CD4-positive, alpha-beta memory T cell (primary cell): Measurements from ENCODE around the gene TMEM254. TPM values are rescaled to one million over a fixed set of nuclear protein-coding genes. Genes with fewer than 3 reads are reported as not detected.
"Not testable (repeated sequence)": the region's sequence is repeated elsewhere in the genome, so short reads cannot be mapped to it uniquely, and the experiment has no call there.

Experiments used
- CTCF ChIA-PET: fragments of 350-600 bp; sonication (Branson Sonifier 250); formaldehyde crosslinking; loops from one replicate; lab custom pipeline; 2021; ENCODE audit warnings: inconsistent platforms; ENCODE audit not compliant: partially characterized antibody; lab: Charles Lee
- POLR2A ChIA-PET: fragments of 350-600 bp; sonication (Branson Sonifier 250); formaldehyde crosslinking; loops from one replicate; lab custom pipeline; 2021; ENCODE audit not compliant: partially characterized antibody; lab: Charles Lee
- DNase-seq, 5 donors: peaks; one replicate each; pipeline versions ENCODE4 v3.0.0 to v3.0.0-alpha.2; 2020 to 2022; ENCODE audit warnings: mixed read lengths in 1 of 5
- H3K27ac ChIP-seq: one replicate; pipeline ENCODE4 v1.7.0; 2013; ENCODE audit warnings: low read depth, low read length
- H3K27me3 ChIP-seq: 2 replicates; pipeline ENCODE4 v1.7.0; 2013; ENCODE audit warnings: mild to moderate bottlenecking, low read length, moderate library complexity; ENCODE audit not compliant: insufficient read depth
- H3K36me3 ChIP-seq: 2 replicates; pipeline ENCODE4 v1.7.0; 2013; ENCODE audit warnings: mild to moderate bottlenecking, low read length, moderate library complexity; ENCODE audit not compliant: insufficient read depth
- H3K4me1 ChIP-seq: 2 replicates; pipeline ENCODE4 v1.7.0; 2013; ENCODE audit warnings: mild to moderate bottlenecking, low read length, moderate library complexity; ENCODE audit not compliant: insufficient read depth
- H3K4me3 ChIP-seq, 2 donors: one replicate each; pipeline ENCODE4 v1.7.0; 2013; ENCODE audit warnings: low read length in 2 of 2, mild to moderate bottlenecking in 1 of 2
- H3K9me3 ChIP-seq, 2 donors: one replicate each; pipeline ENCODE4 v1.7.0; 2013; ENCODE audit warnings: low read length in 2 of 2, control low read depth in 1 of 2; ENCODE audit not compliant: control insufficient read depth in 1 of 2
- H3K27ac Mint-ChIP-seq, 7 donors: one replicate each; pipeline ENCODE4 v1.8.0; 2020 to 2021; ENCODE audit warnings: mixed read lengths in 7 of 7, mild to moderate bottlenecking in 6 of 7, inconsistent platforms in 3 of 7, moderate library complexity in 3 of 7
- H3K27me3 Mint-ChIP-seq, 2 donors: one replicate each; pipeline ENCODE4 v1.8.0; 2020 to 2021; ENCODE audit warnings: mixed read lengths in 2 of 2
- H3K36me3 Mint-ChIP-seq, 2 donors: one replicate each; pipeline ENCODE4 v1.8.0; 2020 to 2021; ENCODE audit warnings: mixed read lengths in 2 of 2, inconsistent platforms in 1 of 2, mild to moderate bottlenecking in 1 of 2
- H3K4me1 Mint-ChIP-seq, 4 donors: one replicate each; pipeline ENCODE4 v1.8.0; 2020 to 2021; ENCODE audit warnings: mixed read lengths in 4 of 4, mild to moderate bottlenecking in 1 of 4
- H3K4me3 Mint-ChIP-seq, 8 donors: one replicate each; pipeline ENCODE4 v1.8.0; 2020 to 2021; ENCODE audit warnings: mixed read lengths in 8 of 8, mild to moderate bottlenecking in 7 of 8, moderate library complexity in 6 of 8, inconsistent platforms in 3 of 8
- H3K9me3 Mint-ChIP-seq, 8 donors: one replicate each; pipeline ENCODE4 v1.8.0; 2020 to 2021; ENCODE audit warnings: mixed read lengths in 8 of 8, mild to moderate bottlenecking in 5 of 8, inconsistent platforms in 3 of 8, moderate library complexity in 1 of 8
- intact Hi-C: fragments of 100-400 bp; cut with micrococcal nuclease; formaldehyde crosslinking; loops from one replicate; pipeline ENCODE4 v1.15.1; 2023
- polyA plus RNA-seq, 2 donors: library from polyadenylated mRNA; unstranded; fragments of 300-500 nt; fragmentation: Illumina TruSeq; gene quantifications; one replicate each; pipeline ENCODE4 v1.2.3, GENCODE V29; 2021
- total RNA-seq, 2 experiments: library from RNA; stranded (reverse); gene quantifications; one replicate each; pipeline ENCODE4 v1.2.3, GENCODE V29; 2021

TMEM254 gene
- total and polyA plus RNA-seq, 4 experiments from 2014 or later: 14.2 to 49.4 (median 26.1) TPM

GRCh38 chr10:80132299-80133139 lies 54.1 kb downstream of the TMEM254 start, which contains the start of gene PLAC9:
Gene PLAC9 (plus strand): TSS chr10:80132730. CDS start chr10:80132763, 33 bp downstream.
- Mint-ChIP-seq H3K27me3 (peaks cover 24 to 28% of the 10 kb centered on the region in 2 donors), H3K27ac (peak within 1 kb of the TSS in 1 of 7 donors; percentile 38), H3K4me3 (peak within 1 kb of the TSS in 3 of 8 donors; percentile 13 to 41 (median 39)), H3K9me3 (no peaks in the 10 kb centered on the region), H3K36me3 (no peaks in the 10 kb centered on the region), H3K4me1 (peaks cover 0 to 3% (median 0%) of the 10 kb centered on the region in 4 donors)
- Histone ChIP-seq H3K36me3 (no peaks in the 10 kb centered on the region), H3K4me3 (no peak within 1 kb of the TSS), H3K4me1 (no peaks in the 10 kb centered on the region), H3K27ac (no peak within 1 kb of the TSS), H3K9me3 (no peaks in the 10 kb centered on the region), H3K27me3 (peaks cover 6% of the 10 kb centered on the region)
- ChIA-PET POLR2A (interaction anchor here (1.2 kb wide), 1 partner anchor 12 kb away, joined by 3 read pairs; no protein-coding TSS in a partner anchor), CTCF (interaction anchor here (1.5 kb wide), 1 partner anchor 90 kb away, joined by 4 read pairs; no protein-coding TSS in a partner anchor)
- DNase-seq: no peak
- intact Hi-C loops: no loop called here

- Mint-ChIP-seq H3K36me3 (no peaks in the 10 kb centered on the region), H3K27ac (peak overlapping the region in 1 of 7 donors; percentile 38), H3K9me3 (no peaks in the 10 kb centered on the region), H3K4me1 (peaks cover 0 to 3% (median 0%) of the 10 kb centered on the region in 4 donors), H3K4me3 (no peak overlapping the region), H3K27me3 (peaks cover 28 to 31% of the 10 kb centered on the region in 2 donors)
- ChIA-PET POLR2A (no interaction called here), CTCF (interaction anchor here (1.0 to 1.5 kb wide), 2 partner anchors 9 to 89 kb away, joined by 3 to 4 read pairs; no protein-coding TSS in a partner anchor)
- Histone ChIP-seq H3K27ac (no peak overlapping the region), H3K36me3 (no peaks in the 10 kb centered on the region), H3K4me1 (no peaks in the 10 kb centered on the region), H3K27me3 (peaks cover 6% of the 10 kb centered on the region), H3K4me3 (no peak overlapping the region), H3K9me3 (no peaks in the 10 kb centered on the region)
- intact Hi-C loops: no loop called here
- DNase-seq: no peak
These were observed 54.7 kb downstream of the TMEM254 start for GRCh38 chr10:80133206-80133605.

DNA sequence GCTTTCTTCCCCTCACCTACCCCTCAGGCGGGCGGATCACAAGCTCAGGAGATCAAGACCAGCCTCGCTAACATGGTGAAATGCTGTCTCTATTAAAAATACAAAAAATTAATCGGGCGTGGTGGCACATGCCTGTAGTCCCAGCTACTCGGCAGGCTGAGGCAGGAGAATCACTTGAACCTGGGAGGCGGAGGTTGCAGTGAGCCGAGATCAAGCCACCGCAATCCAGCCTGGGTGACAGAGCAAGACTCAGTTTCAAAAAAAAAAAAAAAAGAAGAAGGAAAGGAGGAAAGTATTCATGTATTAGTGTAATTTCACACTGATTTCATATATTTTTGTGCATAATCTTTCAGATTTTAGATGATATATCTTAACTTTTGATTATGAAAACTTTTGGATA lies 55.2 kb downstream of the TMEM254 start:
- H3K4me3 ChIP-seq, H3K4me1 ChIP-seq, H3K27ac ChIP-seq, DNase-seq, H3K9me3 ChIP-seq, H3K4me1 Mint-ChIP-seq, POLR2A ChIA-PET, H3K36me3 Mint-ChIP-seq, H3K9me3 Mint-ChIP-seq, H3K27me3 ChIP-seq, H3K27ac Mint-ChIP-seq, H3K4me3 Mint-ChIP-seq, intact Hi-C loops, H3K36me3 ChIP-seq: not testable (repeated sequence)
- CTCF ChIA-PET: interaction anchor here (1.0 to 1.5 kb wide), 2 partner anchors 9 to 89 kb away, joined by 3 to 4 read pairs; no protein-coding TSS in a partner anchor
- peaks cover 29 to 34% of the 10 kb centered on the region in 2 donors for H3K27me3 Mint-ChIP-seq

GRCh38 chr10:80136134-80136571 lies 57.7 kb downstream of the TMEM254 start:
- Mint-ChIP-seq H3K9me3 (peaks cover 0 to 4% (median 0%) of the 10 kb centered on the region in 8 donors), H3K4me1 (peaks cover 0 to 3% (median 0%) of the 10 kb centered on the region in 4 donors), H3K27ac (no peak overlapping the region), H3K4me3 (no peak overlapping the region), H3K36me3 (no peaks in the 10 kb centered on the region), H3K27me3 (peaks cover 32 to 38% of the 10 kb centered on the region in 2 donors)
- Histone ChIP-seq H3K27me3 (peaks cover 6% of the 10 kb centered on the region), H3K36me3 (no peaks in the 10 kb centered on the region), H3K27ac (no peak overlapping the region), H3K9me3 (no peaks in the 10 kb centered on the region), H3K4me1 (no peaks in the 10 kb centered on the region), H3K4me3 (no peak overlapping the region)
- DNase-seq: no peak
- ChIA-PET POLR2A (no interaction called here), CTCF (no interaction called here)
- intact Hi-C loops: no loop called here

GRCh38 chr10:80137031-80137862 lies 58.8 kb downstream of the TMEM254 start:
- Mint-ChIP-seq H3K36me3 (no peaks in the 10 kb centered on the region), H3K4me3 (no peak overlapping the region), H3K27ac (no peak overlapping the region), H3K4me1 (peaks cover 0 to 3% (median 0%) of the 10 kb centered on the region in 4 donors), H3K9me3 (peaks cover 0 to 4% (median 0%) of the 10 kb centered on the region in 8 donors), H3K27me3 (peaks cover 25 to 28% of the 10 kb centered on the region in 2 donors)
- Histone ChIP-seq H3K4me3 (no peak overlapping the region), H3K27me3 (no peaks in the 10 kb centered on the region), H3K27ac (no peak overlapping the region), H3K4me1 (no peaks in the 10 kb centered on the region), H3K36me3 (no peaks in the 10 kb centered on the region), H3K9me3 (no peaks in the 10 kb centered on the region)
- intact Hi-C loops: no loop called here
- no peak for DNase-seq
- ChIA-PET POLR2A (no interaction called here), CTCF (interaction anchor here (1.1 kb wide), 2 partner anchors 11 to 85 kb away, joined by 3 to 4 read pairs; no protein-coding TSS in a partner anchor)

- ChIA-PET POLR2A (no interaction called here), CTCF (interaction anchor here (1.1 kb wide), 2 partner anchors 12 to 85 kb away, joined by 3 to 4 read pairs; no protein-coding TSS in a partner anchor)
- Mint-ChIP-seq H3K4me1 (peaks cover 0 to 2% (median 0%) of the 10 kb centered on the region in 4 donors), H3K36me3 (no peaks in the 10 kb centered on the region), H3K4me3 (no peak overlapping the region), H3K27ac (no peak overlapping the region), H3K27me3 (peaks cover 22 to 25% of the 10 kb centered on the region in 2 donors), H3K9me3 (peaks cover 0 to 4% (median 0%) of the 10 kb centered on the region in 8 donors)
- Histone ChIP-seq H3K4me3 (no peak overlapping the region), H3K36me3 (no peaks in the 10 kb centered on the region), H3K27ac (no peak overlapping the region), H3K27me3 (no peaks in the 10 kb centered on the region), H3K4me1 (no peaks in the 10 kb centered on the region), H3K9me3 (no peaks in the 10 kb centered on the region)
- DNase-seq: no peak
- intact Hi-C loops: no loop called here
These were observed 59.5 kb downstream of the TMEM254 start for GRCh38 chr10:80137920-80138319.
